GM19395 (cell line): ENCODE data around the gene OXCT2.
"Not testable (repeated sequence)": the region's sequence is repeated elsewhere in the genome, so short reads cannot be mapped to it uniquely, and the experiment has no call there.

Source experiments
- ATAC-seq: cut with Tn5 transposase; IDR thresholded peaks from one replicate; pipeline ENCODE4 v1.9.1; 2021; ENCODE audit warnings: mild to moderate bottlenecking, moderate library complexity; ENCODE audit not compliant: unreplicated experiment

Gene OXCT2

GRCh38 chr1:39771022-39771532, at the start of gene OXCT2:
OXCT2 (minus strand) TSS chr1:39771348; CDS start chr1:39771255, 93 bp downstream.
- not testable (repeated sequence) for ATAC-seq

DNA sequence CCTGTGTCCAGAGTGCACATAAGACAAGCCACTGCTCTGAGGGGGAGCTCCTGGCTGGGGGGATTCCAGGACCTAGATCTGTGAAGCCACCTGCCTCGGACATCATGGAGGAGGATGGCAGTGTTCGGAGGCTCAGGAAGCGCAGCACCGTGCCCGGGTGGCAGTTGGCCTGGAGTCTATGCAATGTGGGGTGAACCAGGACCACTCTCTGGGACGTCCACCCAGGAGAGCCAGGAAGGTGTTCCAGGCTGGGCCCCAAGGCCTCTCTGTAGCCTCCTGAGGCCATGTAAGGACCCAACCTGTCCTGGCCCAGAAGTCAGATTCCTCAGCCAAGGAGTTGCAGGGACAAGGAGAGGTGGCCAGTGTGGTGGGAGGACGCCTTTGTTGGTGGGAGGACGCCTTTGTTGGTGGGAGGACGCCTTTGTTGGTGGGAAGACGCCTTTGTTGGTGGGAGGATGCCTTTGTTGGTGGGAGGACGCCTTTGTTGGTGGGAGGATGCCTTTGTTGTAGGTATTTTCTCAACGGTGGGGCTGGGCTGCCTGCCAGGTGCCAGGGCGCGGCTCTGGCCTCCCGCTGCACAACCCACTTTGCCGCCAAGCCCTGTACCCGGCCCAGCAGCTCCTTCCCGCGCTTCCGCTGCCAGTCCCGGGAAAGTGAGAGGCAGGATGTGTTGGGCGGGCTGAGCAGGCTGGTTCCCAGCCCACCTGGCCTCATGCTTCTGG, 48.1 kb upstream of the OXCT2 start:
- no peak for ATAC-seq

DNA sequence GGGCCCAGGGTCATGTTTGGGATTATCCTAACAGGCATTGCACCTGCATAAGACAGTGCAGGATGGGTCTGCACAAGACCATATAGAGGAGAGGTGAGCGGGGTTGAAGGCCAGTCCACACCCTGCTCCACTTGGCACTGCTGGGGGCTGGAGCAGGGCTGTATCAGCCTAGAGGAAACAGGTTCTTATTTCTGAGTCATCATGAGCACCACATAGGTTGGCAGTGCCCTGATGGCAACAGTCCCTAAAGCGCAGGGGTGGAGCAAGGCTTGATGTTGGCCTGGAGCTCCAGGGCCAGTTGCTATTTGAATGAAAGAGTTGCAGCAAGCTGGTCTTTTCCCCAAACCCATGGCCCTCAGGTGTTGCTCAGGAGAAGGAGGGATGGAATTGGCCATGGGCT, 47.3 kb upstream of the OXCT2 start:
- no peak for ATAC-seq

- peak; percentile 87 for ATAC-seq
Observed at GRCh38 chr1:39817091-39817932, 46.2 kb upstream of the OXCT2 start.

DNA sequence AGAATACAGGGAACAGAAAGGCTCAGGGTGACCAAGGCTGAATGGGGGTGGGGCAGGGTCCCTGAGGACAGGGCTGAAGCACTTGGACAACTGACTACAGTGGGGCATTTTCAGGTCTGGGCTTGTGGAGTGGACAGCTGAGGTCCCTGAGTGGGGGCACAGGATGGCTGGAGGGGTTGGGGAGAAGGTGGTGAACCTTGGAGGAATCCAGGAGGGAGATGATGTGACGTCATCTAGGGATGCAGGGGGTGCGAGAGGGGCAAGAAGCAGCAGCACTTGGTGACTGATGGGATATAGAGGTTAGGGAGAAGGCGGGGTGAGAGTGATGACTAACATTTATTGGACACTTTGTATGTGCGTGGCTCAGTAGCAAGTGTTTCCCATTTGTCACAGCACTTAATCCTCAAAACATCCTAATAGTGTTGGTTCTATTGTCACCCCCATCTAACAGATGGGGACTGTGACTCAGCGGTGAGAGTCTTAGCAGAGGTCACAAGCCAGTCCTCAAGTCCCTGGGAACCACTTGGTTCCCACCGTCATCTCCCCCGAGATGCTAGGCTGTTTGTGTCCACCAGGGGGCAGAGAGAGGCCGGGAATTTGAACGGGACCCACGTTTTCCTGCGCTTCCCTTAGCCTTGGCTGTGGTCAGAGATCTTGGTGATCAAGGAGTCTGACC, 45.4 kb upstream of the OXCT2 start:
- peak; percentile 47 for ATAC-seq

DNA sequence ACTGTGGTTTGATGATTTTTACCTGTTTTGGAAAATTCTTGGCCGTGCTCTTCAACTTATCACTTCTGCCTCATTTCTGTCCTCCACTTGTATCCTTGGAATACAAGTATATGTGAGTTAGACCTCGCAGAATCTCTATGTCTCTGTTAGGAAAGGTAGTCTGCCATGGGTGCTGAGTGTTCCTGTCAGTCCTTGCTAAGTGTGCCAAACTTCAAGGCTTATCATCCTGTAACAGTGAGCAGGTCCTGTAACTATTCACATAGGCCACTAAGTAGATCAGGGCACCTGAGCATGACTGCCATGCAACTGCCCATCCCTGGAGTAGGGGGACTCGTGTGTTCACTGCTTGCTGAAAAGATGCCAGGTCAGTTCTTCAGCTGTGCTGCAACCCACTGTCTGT, 41.8 kb upstream of the OXCT2 start:
- no peak for ATAC-seq

GRCh38 chr1:39808784-39809517, 37.8 kb upstream of the OXCT2 start:
- no peak for ATAC-seq

GRCh38 chr1:39805385-39805784, 34.2 kb upstream of the OXCT2 start:
- no peak for ATAC-seq

DNA sequence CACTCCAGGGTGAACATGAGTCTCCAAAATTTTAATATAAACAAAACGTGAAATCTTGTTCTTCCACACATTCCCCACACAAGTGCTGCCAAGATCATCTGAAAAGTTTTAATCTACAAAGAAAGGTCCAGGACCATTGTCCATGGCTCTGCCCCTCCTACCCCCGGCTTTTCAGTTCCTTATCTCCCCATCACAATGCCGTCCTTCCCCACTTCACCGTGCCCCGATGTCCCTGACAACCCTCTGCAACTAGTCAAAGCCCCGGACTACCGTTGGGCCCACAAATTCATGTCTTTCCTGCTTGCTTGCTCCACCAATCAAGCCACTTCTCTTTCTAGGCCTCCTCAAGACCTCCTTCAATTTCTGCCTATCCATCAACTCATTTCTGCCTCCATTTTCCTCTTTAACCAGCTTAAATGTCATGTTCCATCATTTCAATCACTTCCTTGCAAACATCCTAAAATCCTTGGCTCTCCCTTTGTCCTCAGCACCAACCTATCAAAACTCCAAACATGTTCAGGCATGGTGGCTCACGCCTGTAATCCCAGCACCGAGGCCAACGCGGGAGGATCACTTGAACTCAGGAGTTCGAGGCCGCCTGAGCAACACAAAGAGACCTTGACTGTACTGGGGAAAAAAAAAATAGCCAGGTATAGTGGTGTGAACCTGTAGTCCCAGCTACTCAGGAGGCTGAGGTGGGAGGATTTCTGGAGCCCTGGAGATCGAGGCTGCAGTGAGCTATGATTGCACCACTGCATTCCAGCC, 31.5 kb upstream of the OXCT2 start:
- ATAC-seq = no peak

GRCh38 chr1:39800471-39800835, 29.3 kb upstream of the OXCT2 start:
- no peak for ATAC-seq

DNA sequence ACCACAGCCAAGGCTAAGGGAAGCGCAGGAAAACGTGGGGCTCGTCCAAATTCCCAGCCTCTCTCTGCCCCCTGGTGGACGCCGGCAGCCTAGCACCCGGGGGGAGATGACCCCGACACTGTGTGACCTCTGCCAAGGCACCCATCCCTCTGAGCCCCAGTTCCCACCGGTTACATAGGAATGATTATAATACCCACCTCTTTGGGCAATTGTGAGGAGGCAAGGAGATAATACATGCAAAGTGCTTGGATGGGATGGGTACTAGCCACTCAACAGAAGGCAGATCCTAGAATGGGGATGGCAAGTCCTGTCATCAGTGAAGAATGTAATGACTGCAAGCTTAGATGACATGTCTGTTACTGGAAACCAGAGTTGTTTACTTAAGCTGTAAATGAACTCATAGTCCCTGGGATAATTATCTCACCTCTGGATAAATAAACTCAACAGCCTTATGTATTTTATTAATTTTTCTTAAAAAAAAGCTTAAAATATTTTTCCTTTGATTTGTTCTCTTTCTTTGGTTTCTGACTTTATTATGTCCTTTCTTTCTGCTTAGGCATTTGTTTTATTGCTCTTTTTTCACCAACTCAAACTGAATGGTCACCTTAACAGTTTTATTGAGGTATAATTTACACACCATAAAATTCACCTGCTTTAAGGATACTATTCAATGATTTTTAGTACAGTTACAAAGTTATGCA, 28.8 kb upstream of the OXCT2 start:
- peak; percentile 56 for ATAC-seq

DNA sequence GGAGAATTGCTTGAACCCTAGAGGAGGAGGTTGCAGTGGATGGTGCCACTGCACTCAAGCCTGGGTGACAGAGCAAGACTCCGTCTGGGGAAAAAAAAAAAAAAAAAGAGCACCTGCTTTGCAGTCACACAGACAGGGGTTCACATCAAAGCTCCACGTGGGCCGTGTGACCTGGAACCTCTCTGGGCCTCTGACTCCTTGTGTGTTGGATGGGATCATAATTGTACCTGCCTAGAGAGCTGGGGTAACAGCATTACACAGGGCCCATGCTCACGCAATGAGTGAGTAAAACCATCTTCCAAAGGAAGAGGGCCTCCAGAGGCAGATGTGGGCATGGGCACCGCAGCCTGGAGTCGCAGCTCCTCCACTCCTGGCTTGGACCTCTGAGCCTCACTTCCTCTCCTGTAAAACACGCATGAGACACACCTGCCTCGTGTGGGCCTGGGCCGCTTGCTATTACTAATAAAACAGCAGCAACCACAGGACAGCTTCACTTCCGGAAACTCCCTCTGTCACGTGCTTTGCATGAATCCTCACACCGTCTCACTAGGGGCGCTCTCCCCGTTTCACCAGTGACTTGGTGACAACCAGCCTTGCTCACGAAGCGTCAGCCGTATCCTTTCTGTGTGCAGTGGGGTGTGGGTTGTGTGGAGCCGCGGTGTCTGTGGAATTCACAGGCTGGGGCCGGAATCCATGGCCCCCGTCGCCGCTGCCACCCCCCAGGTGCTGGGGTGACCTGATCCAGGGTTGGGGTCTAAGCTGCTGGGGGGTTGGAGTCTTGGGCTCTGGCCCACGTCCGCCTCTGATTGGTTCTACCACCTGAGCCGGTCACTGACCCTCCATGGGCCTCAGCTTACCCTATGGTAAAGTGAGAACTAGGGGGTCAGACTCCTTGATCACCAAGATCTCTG, 28.0 kb upstream of the OXCT2 start:
- ATAC-seq = peak; percentile 85

GRCh38 chr1:39795651-39796050, 24.5 kb upstream of the OXCT2 start:
- no peak for ATAC-seq

GRCh38 chr1:39791838-39792237, 20.7 kb upstream of the OXCT2 start:
- no peak for ATAC-seq

- no peak for ATAC-seq
Observed at GRCh38 chr1:39789571-39790110, 18.5 kb upstream of the OXCT2 start.

DNA sequence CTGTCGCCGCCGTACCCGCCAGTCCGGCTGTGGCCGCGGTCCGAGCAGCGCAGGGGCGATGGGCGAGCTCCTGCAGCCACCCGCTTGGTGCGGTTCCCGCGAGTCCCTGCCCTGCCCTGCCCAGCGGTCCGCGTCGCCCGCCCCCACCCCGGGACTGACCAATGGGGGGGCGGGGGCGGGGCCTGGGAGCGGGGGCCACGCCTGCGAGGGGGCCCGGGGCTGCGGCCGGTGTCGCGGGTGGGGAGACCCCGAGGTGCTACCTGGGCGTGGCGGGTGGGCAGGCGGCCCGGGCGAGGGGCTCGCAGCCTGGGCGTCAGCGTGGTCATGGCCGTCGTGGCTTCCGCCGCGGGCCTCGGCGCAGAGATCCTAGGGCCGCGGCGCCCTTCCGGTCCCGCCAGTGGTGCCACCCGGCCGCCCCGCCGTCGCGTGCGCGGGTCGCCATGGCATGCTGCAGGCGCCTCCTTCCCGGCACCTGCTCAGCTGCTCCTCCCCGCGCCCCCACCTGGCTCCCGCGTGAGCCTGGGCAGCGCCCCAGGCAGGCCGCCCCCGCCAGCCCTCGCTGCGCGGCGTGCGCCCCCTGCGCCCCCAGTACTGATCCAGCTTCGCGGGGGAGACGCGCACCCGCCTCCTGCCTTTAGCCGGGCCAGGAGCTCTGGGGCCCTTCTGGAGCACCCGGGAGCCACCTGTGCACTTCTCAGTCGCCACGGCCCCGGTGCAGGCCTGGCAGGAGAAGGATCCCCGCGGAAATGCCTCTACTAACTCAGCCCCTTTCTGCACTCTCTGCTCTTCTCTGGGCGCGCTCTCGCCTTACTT, 17.8 kb upstream of the OXCT2 start, which contains the start of gene BMP8B:
BMP8B (minus strand) TSS at position 108 of the 813 bp plus-strand sequence. CDS start 380 bp downstream, outside the sequence.
- ATAC-seq = peak; percentile 57

DNA sequence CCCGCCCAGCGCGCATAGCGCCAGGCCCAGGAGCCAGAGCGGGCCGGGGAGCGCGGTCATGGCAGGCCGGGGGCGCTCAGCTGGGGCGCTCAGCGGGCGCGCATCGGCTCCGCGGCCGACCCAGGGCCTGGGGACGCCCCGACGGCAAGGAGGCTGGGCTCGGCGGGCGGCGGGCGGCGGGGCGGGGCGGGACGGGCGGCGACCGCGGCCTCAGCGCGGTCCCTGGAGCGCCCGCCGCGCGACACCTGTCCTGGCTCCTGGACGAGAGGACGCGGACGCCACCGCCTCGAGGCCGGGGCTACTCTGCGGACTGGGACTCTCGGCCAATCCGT, 17.2 kb upstream of the OXCT2 start:
- ATAC-seq = peak; percentile 23
